HCT116 (cell line): ENCODE data around the gene SLC35C1. TPM values are rescaled to one million over a fixed set of nuclear protein-coding genes. Genes with fewer than 3 reads are reported as not detected.

ENCODE experiments used
- ATAC-seq: fragments of 200-7000 bp; cut with Tn5 transposase; 2 replicates; pipeline ENCODE4 v1.9.1; 2020; ENCODE audit warnings: mild to moderate bottlenecking, moderate library complexity
- BruUV-seq: library from RNA; stranded (reverse); fragments of 400-500 nt; replicated peaks from 2 replicates; lab custom pipeline; 2021; lab: Mats Ljungman, UMichigan
- CTCF ChIA-PET: fragments of 300-600 bp; sonication (Branson Sonifier 250); formaldehyde crosslinking; loops from one replicate; lab custom pipeline; 2021; ENCODE audit warnings: antibody characterized with exemption; lab: Charles Lee
- POLR2A ChIA-PET: fragments of 300-600, 350-600 bp; sonication (Branson Sonifier 250); formaldehyde crosslinking; loops from one replicate; lab custom pipeline; 2021; ENCODE audit warnings: antibody characterized with exemption; lab: Charles Lee
- RAD21 ChIA-PET, 2 experiments: fragments of 300-600 bp; sonication (Branson Sonifier 250); formaldehyde crosslinking; loops; one replicate each; lab custom pipeline; 2023; ENCODE audit warnings: low total read pairs in 2 of 2; ENCODE audit not compliant: uncharacterized antibody in 2 of 2, unreplicated experiment in 2 of 2, low non-redundant PET in 1 of 2; lab: Charles Lee
- DNase-seq: peaks from one replicate; pipeline ENCODE4 v3.0.0-alpha.2; 2010; ENCODE audit warnings: low read depth, low spot score
- H2AFZ ChIP-seq: fragments of 200-600 bp; shearing (Covaris generic), sonication (generic); 2 replicates; pipeline ENCODE4 v1.6.1; 2017; ENCODE audit warnings: low read depth, mixed run types, mixed read lengths, antibody characterized with exemption, low read length; ENCODE audit not compliant: poor library complexity, severe bottlenecking
- H3K27ac ChIP-seq: 2 replicates; pipeline ENCODE4 v1.5.1; 2012; ENCODE audit warnings: low read depth, low read length
- H3K27me3 ChIP-seq: fragments of 200-600 bp; sonication (generic); 2 replicates; pipeline ENCODE4 v1.6.1; 2016; ENCODE audit warnings: mixed run types, low read length, mixed read lengths; ENCODE audit not compliant: insufficient read depth
- H3K36me3 ChIP-seq, 2 experiments: fragments of 200-500 bp in 1 of 2; fragments of 200-600 bp in 1 of 2; sonication (Bioruptor generic) in 1 of 2; sonication (generic) in 1 of 2; 2 replicates each; pipeline versions ENCODE4 v1.5.1 to v1.6.1; 2014 to 2016; ENCODE audit warnings: low read length in 2 of 2, inconsistent platforms in 1 of 2, mixed read lengths in 1 of 2, mixed run types in 1 of 2; ENCODE audit not compliant: insufficient read depth in 2 of 2, control insufficient read depth in 1 of 2
- H3K4me1 ChIP-seq, 2 experiments: fragments of 200-600 bp in 1 of 2; sonication (generic) in 1 of 2; 2 replicates each; pipeline versions ENCODE4 v1.5.1 to v1.6.1; 2012 to 2017; ENCODE audit warnings: low read length in 2 of 2, inconsistent platforms in 1 of 2, mild to moderate bottlenecking in 1 of 2, mixed read lengths in 1 of 2, mixed run types in 1 of 2, moderate library complexity in 1 of 2; ENCODE audit not compliant: insufficient read depth in 2 of 2, control insufficient read depth in 1 of 2
- H3K4me2 ChIP-seq: fragments of 200-600 bp; sonication (generic); 2 replicates; pipeline ENCODE4 v1.6.1; 2017; ENCODE audit warnings: mixed run types, low read length, mixed read lengths
- H3K4me3 ChIP-seq, 2 experiments: fragments of 200-600 bp in 1 of 2; sonication (generic) in 1 of 2; replicated peaks in 1 of 2; 2 replicates each; pipeline ENCODE4 v1.5.1; 2011 to 2016; ENCODE audit warnings: low read length in 2 of 2, control low read depth in 1 of 2, low read depth in 1 of 2, mild to moderate bottlenecking in 1 of 2, mixed read lengths in 1 of 2, mixed run types in 1 of 2
- H3K79me2 ChIP-seq: fragments of 200-600 bp; sonication (generic); 2 replicates; pipeline ENCODE4 v1.6.1; 2017; ENCODE audit warnings: mild to moderate bottlenecking, mixed run types, low read length, moderate library complexity, mixed read lengths; ENCODE audit not compliant: insufficient read depth
- H3K9ac ChIP-seq: fragments of 200-600 bp; sonication (generic); 2 replicates; pipeline ENCODE4 v1.6.1; 2016; ENCODE audit warnings: low read length, mixed read lengths
- H3K9me2 ChIP-seq: fragments of 200-600 bp; sonication (generic), shearing (Covaris generic); 2 replicates; pipeline ENCODE4 v1.6.1; 2017; ENCODE audit warnings: mixed run types, mild to moderate bottlenecking, moderate library complexity; ENCODE audit not compliant: insufficient read depth
- H3K9me3 ChIP-seq, 2 experiments: fragments of 200-500 bp in 1 of 2; fragments of 200-600 bp in 1 of 2; sonication (Bioruptor generic) in 1 of 2; sonication (generic) in 1 of 2; 2 replicates each; pipeline ENCODE4 v1.6.1; 2014 to 2017; ENCODE audit warnings: low read length in 2 of 2, mixed read lengths in 2 of 2, inconsistent platforms in 1 of 2, low read depth in 1 of 2, mild to moderate bottlenecking in 1 of 2, mixed run types in 1 of 2, moderate library complexity in 1 of 2; ENCODE audit not compliant: control insufficient read depth in 1 of 2, insufficient read depth in 1 of 2
- H4K20me1 ChIP-seq: fragments of 200-600 bp; sonication (generic), shearing (Covaris generic); 2 replicates; pipeline ENCODE4 v1.6.1; 2017; ENCODE audit warnings: mixed run types, mild to moderate bottlenecking, moderate library complexity; ENCODE audit not compliant: insufficient read depth
- CEBPB ChIP-seq: IDR thresholded peaks from 2 replicates; pipeline ENCODE4 v1.6.1; 2012; ENCODE audit warnings: low read depth
- EGR1 ChIP-seq: IDR thresholded peaks from 2 replicates; pipeline ENCODE4 v1.6.1; 2012; ENCODE audit warnings: low read depth
- EZH2phosphoT487 ChIP-seq: fragments of 200-600 bp; IDR thresholded peaks from 2 replicates; pipeline ENCODE4 v1.6.1; 2018; ENCODE audit warnings: antibody characterized with exemption, borderline replicate concordance
- FOSL1 ChIP-seq: IDR thresholded peaks from 2 replicates; pipeline ENCODE4 v1.6.1; 2012; ENCODE audit warnings: low read depth
- POLR2A ChIP-seq: IDR thresholded peaks from 2 replicates; pipeline ENCODE4 v1.7.0; 2011; ENCODE audit warnings: borderline replicate concordance; ENCODE audit not compliant: insufficient read depth, insufficient read length; ENCODE audit errors: extremely low read depth
- SP1 ChIP-seq: IDR thresholded peaks from 2 replicates; pipeline ENCODE4 v1.6.1; 2012; ENCODE audit warnings: low read depth
- SRF ChIP-seq: IDR thresholded peaks from 2 replicates; pipeline ENCODE4 v1.6.1; 2012; ENCODE audit warnings: low read depth
- YY1 ChIP-seq: IDR thresholded peaks from 2 replicates; pipeline ENCODE4 v1.6.1; 2011; ENCODE audit warnings: low read length, low read depth, moderate library complexity, mild to moderate bottlenecking; ENCODE audit not compliant: insufficient replicate concordance; ENCODE audit errors: extremely low read depth
- intact Hi-C: fragments of 100-400 bp; cut with micrococcal nuclease; formaldehyde crosslinking; loops from 2 replicates; pipeline ENCODE4 v1.10.0; 2022
- total RNA-seq: library from RNA; stranded (reverse); gene quantifications from one replicate; pipeline ENCODE4 v1.2.1, GENCODE V29; 2021; ENCODE audit not compliant: unreplicated experiment
- TF ChIP-seq, protein P1 (sequence below), 3 experiments: fragments of 200-600 bp in 1 of 3; sonication (generic) in 1 of 3; IDR thresholded peaks in 2 of 3; conservative IDR thresholded peaks in 1 of 3; 2 replicates each; pipeline ENCODE4 v1.5.1; 2012 to 2017; ENCODE audit warnings: low read depth in 2 of 3, low read length in 2 of 3, antibody characterized with exemption in 1 of 3, borderline replicate concordance in 1 of 3, control low read depth in 1 of 3, mild to moderate bottlenecking in 1 of 3, mixed read lengths in 1 of 3, mixed run types in 1 of 3, moderate library complexity in 1 of 3; ENCODE audit not compliant: insufficient read depth in 1 of 3
- TF ChIP-seq, protein P2 (sequence below): IDR thresholded peaks from 2 replicates; pipeline ENCODE4 v1.6.1; 2011; ENCODE audit warnings: mild to moderate bottlenecking, low read length, moderate library complexity; ENCODE audit not compliant: insufficient replicate concordance; ENCODE audit errors: extremely low read depth
- TF ChIP-seq, protein P3 (sequence below): IDR thresholded peaks from 2 replicates; pipeline ENCODE4 v1.6.1; 2012

The SLC35C1 gene
- total RNA-seq, 1 experiment from 2014 or later = 18.2 TPM

DNA sequence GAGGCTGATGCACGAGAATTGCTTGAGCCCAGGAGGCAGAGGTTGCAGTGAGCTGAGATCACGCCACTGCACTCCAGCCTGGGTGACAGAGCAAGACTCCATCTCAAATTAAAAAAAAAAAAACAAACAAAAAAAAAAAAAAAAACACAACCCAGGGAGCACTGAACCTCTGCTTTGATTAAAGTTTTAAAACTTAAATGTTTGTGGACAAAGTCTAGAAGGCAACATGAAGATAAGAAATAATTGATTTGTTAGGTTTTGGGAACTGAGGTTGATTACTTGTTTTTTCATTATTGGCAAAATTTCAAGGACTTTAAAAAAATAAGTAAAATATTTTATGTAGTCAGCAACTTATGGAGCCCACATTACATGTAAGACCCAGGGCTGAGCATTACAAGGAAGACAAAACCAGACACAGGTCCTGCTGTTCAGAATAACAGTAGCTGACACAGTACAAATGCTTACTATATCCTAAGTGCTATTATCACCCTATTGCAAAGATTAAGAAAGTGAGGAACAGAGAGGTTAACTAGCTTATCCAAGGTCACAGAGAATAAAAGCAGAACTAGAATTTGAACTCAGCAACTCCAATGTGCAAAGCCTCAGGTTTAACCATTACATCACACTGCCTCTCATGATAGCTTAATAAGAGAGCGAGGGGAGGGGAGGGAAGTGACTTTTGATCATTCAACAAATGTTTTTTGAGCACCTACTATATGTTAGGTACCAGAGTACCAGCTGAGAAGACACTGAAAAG, 40.1 kb downstream of the SLC35C1 start:
- peaks cover 15% of the 10 kb centered on the region; the same call in 1 of the 2 replicates for H3K79me2 ChIP-seq
- no peaks in the 10 kb centered on the region for H4K20me1 ChIP-seq
- no peak for TF ChIP-seq EZH2phosphoT487
- TF ChIP-seq, protein P1, sequence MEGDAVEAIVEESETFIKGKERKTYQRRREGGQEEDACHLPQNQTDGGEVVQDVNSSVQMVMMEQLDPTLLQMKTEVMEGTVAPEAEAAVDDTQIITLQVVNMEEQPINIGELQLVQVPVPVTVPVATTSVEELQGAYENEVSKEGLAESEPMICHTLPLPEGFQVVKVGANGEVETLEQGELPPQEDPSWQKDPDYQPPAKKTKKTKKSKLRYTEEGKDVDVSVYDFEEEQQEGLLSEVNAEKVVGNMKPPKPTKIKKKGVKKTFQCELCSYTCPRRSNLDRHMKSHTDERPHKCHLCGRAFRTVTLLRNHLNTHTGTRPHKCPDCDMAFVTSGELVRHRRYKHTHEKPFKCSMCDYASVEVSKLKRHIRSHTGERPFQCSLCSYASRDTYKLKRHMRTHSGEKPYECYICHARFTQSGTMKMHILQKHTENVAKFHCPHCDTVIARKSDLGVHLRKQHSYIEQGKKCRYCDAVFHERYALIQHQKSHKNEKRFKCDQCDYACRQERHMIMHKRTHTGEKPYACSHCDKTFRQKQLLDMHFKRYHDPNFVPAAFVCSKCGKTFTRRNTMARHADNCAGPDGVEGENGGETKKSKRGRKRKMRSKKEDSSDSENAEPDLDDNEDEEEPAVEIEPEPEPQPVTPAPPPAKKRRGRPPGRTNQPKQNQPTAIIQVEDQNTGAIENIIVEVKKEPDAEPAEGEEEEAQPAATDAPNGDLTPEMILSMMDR (IDR thresholded peaks at IDR 0.05 in 2 of 3, conservative IDR thresholded peaks at IDR 0.05 in 1 of 3; ENCODE audit: borderline replicate concordance in 1 of 3, insufficient read depth in 1 of 3, low read depth in 2 of 3, low read length in 2 of 3) = no peak
- no peak for TF ChIP-seq FOSL1
- no peak for TF ChIP-seq SP1
- no peak for TF ChIP-seq CEBPB
- no peak for TF ChIP-seq POLR2A
- no peak for TF ChIP-seq EGR1
- TF ChIP-seq, protein P2, sequence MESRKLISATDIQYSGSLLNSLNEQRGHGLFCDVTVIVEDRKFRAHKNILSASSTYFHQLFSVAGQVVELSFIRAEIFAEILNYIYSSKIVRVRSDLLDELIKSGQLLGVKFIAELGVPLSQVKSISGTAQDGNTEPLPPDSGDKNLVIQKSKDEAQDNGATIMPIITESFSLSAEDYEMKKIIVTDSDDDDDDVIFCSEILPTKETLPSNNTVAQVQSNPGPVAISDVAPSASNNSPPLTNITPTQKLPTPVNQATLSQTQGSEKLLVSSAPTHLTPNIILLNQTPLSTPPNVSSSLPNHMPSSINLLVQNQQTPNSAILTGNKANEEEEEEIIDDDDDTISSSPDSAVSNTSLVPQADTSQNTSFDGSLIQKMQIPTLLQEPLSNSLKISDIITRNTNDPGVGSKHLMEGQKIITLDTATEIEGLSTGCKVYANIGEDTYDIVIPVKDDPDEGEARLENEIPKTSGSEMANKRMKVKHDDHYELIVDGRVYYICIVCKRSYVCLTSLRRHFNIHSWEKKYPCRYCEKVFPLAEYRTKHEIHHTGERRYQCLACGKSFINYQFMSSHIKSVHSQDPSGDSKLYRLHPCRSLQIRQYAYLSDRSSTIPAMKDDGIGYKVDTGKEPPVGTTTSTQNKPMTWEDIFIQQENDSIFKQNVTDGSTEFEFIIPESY = no peak
- no peak for TF ChIP-seq SRF
- TF ChIP-seq YY1 = no peak
- TF ChIP-seq, protein P3, sequence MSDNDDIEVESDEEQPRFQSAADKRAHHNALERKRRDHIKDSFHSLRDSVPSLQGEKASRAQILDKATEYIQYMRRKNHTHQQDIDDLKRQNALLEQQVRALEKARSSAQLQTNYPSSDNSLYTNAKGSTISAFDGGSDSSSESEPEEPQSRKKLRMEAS = no peak
- H3K4me1 ChIP-seq = peaks cover 2 to 30% of the 10 kb centered on the region in 2 experiments; a peak in 3 of 4 replicates
- H2AFZ ChIP-seq = no peak overlapping the region
- CTCF ChIA-PET = interaction anchor here (1.5 kb wide), 1 partner anchor 161 kb away, joined by 3 read pairs; no protein-coding TSS in a partner anchor
- no peaks in the 10 kb centered on the region for H3K9me2 ChIP-seq
- DNase-seq = no peak
- intact Hi-C loops = no loop called here
- no peaks in the 10 kb centered on the region for H3K9me3 ChIP-seq
- H3K9ac ChIP-seq = no peak overlapping the region
- H3K4me2 ChIP-seq = no peak overlapping the region
- H3K4me3 ChIP-seq = no peak overlapping the region
- no TSS peak for BruUV-seq
- H3K27ac ChIP-seq = no peak overlapping the region
- no peaks in the 10 kb centered on the region for H3K27me3 ChIP-seq
- H3K36me3 ChIP-seq = no peaks in the 10 kb centered on the region
- ATAC-seq = no peak
- POLR2A ChIA-PET = interaction anchor here (0.7 kb wide), 1 partner anchor 1848 kb away, joined by 4 read pairs; no protein-coding TSS in a partner anchor
- RAD21 ChIA-PET = no interaction called here
